GM19395 (cell line): ENCODE data around the gene CMSS1.
A peak's percentile ranks its signal among the peaks of the same experiment; 100 is the strongest.

Experiments
- ATAC-seq: cut with Tn5 transposase; IDR thresholded peaks from one replicate; pipeline ENCODE4 v1.9.1; 2021; ENCODE audit warnings: mild to moderate bottlenecking, moderate library complexity; ENCODE audit not compliant: unreplicated experiment

Gene CMSS1

GRCh38 chr3:99873269-99874102 is 55.8 kb downstream of the CMSS1 start:
- ATAC-seq: no peak

GRCh38 chr3:99874237-99875002 is 56.8 kb downstream of the CMSS1 start:
- ATAC-seq: no peak

GRCh38 chr3:99875581-99875928 is 57.9 kb downstream of the CMSS1 start:
- ATAC-seq: no peak

GRCh38 chr3:99875929-99876841 is 58.5 kb downstream of the CMSS1 start:
- ATAC-seq: peak; percentile 75

GRCh38 chr3:99877031-99877579 is 59.4 kb downstream of the CMSS1 start:
- ATAC-seq: no peak

- peak; percentile 55 for ATAC-seq
Measured at GRCh38 chr3:99878005-99878404, 60.3 kb downstream of the CMSS1 start.

- no peak for ATAC-seq
Measured at GRCh38 chr3:99879275-99879674, 61.6 kb downstream of the CMSS1 start.

- no peak for ATAC-seq
Measured at GRCh38 chr3:99881121-99881524, 63.5 kb downstream of the CMSS1 start.

GRCh38 chr3:99882436-99883137 is 64.9 kb downstream of the CMSS1 start:
- no peak for ATAC-seq

- no peak for ATAC-seq
Measured at GRCh38 chr3:99883138-99883461, 65.4 kb downstream of the CMSS1 start.

- no peak for ATAC-seq
Measured at GRCh38 chr3:99883693-99884092, 66.0 kb downstream of the CMSS1 start.

- no peak for ATAC-seq
Measured at GRCh38 chr3:99884484-99884883, 66.8 kb downstream of the CMSS1 start.

- no peak for ATAC-seq
Measured at GRCh38 chr3:99885085-99885484, 67.4 kb downstream of the CMSS1 start.

GRCh38 chr3:99885851-99886250 is 68.2 kb downstream of the CMSS1 start:
- ATAC-seq: no peak

- no peak for ATAC-seq
Measured at GRCh38 chr3:99891610-99892285, 74.1 kb downstream of the CMSS1 start.

- no peak for ATAC-seq
Measured at GRCh38 chr3:99892332-99892731, 74.7 kb downstream of the CMSS1 start.

GRCh38 chr3:99895131-99895696 is 77.6 kb downstream of the CMSS1 start:
- no peak for ATAC-seq

GRCh38 chr3:99895703-99896441 is 78.2 kb downstream of the CMSS1 start:
- ATAC-seq: no peak

- no peak for ATAC-seq
Measured at GRCh38 chr3:99896482-99896881, 78.8 kb downstream of the CMSS1 start.
